Calu3 (cell line): Measurements from ENCODE around the gene PXDN. TPM values are rescaled to one million over a fixed set of nuclear protein-coding genes. Genes with fewer than 3 reads are reported as not detected.
"Not testable (repeated sequence)": the region's sequence is repeated elsewhere in the genome, so short reads cannot be mapped to it uniquely, and the experiment has no call there.

ENCODE experiments used
- BruUV-seq: library from RNA; stranded (reverse); fragments of 400-500 nt; replicated peaks from 2 replicates; lab custom pipeline; 2021; lab: Mats Ljungman, UMichigan
- CTCF ChIA-PET: fragments of 300-600 bp; sonication (Branson Sonifier 250); formaldehyde crosslinking; loops from one replicate; lab custom pipeline; 2022; ENCODE audit warnings: antibody characterized with exemption; lab: Charles Lee
- DNase-seq: peaks from one replicate; pipeline ENCODE4 v3.0.0; 2022
- H3K27ac Mint-ChIP-seq: one replicate; pipeline ENCODE4 v1.8.0; 2022; ENCODE audit warnings: mixed read lengths; ENCODE audit not compliant: unreplicated experiment
- H3K27me3 Mint-ChIP-seq: one replicate; pipeline ENCODE4 v1.8.0; 2022; ENCODE audit warnings: mixed read lengths; ENCODE audit not compliant: unreplicated experiment
- H3K36me3 Mint-ChIP-seq: one replicate; pipeline ENCODE4 v1.8.0; 2022; ENCODE audit warnings: mild to moderate bottlenecking, moderate library complexity, mixed read lengths; ENCODE audit not compliant: insufficient read depth, unreplicated experiment
- H3K4me1 Mint-ChIP-seq: one replicate; pipeline ENCODE4 v1.8.0; 2022; ENCODE audit warnings: mild to moderate bottlenecking, low read depth, mixed read lengths; ENCODE audit not compliant: unreplicated experiment
- H3K4me3 Mint-ChIP-seq: one replicate; pipeline ENCODE4 v1.8.0; 2022; ENCODE audit warnings: mild to moderate bottlenecking, low read depth, moderate library complexity, mixed read lengths; ENCODE audit not compliant: unreplicated experiment
- H3K9me3 Mint-ChIP-seq: one replicate; pipeline ENCODE4 v1.8.0; 2022; ENCODE audit warnings: low read depth, mixed read lengths; ENCODE audit not compliant: unreplicated experiment
- intact Hi-C: fragments of 100-400 bp; cut with micrococcal nuclease; formaldehyde crosslinking; loops from one replicate; pipeline ENCODE4 v1.10.0; 2022; ENCODE audit not compliant: unreplicated experiment
- total RNA-seq: library from RNA; stranded (reverse); gene quantifications from 2 replicates; pipeline ENCODE4 v1.2.3, GENCODE V29; 2022
- TF ChIP-seq, protein P1 (sequence below): fragments of 200-600 bp; IDR thresholded peaks from one replicate; pipeline ENCODE4 v1.8.0; 2022; ENCODE audit warnings: antibody characterized with exemption; ENCODE audit not compliant: unreplicated experiment

PXDN gene
- total RNA-seq, 1 experiment from 2014 or later: not detected

DNA sequence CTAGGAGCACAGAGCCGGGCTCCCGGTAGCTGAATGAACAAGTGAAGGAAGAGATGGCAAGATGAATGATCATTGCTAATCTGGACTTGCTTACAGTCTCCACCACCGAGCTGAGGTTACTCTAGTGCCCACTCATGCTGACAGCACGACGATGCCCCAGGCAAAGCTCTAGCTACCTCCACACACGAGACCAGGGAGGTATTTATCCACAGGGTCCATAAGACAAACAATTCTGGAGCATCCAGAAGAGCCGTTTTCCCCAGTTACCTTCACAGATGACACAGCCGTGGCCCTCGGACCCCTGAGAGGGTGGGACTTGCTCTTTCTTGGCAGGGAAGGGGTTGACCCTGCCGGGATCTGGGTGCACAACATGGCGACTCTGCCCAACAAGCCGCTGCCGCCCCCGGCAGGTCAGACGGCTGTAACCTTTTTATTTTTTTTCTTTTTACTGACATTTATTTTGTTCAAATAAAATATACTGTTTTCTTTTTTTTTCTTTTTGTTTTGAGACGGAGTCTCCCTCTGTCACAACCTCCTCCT, 120.3 kb downstream of the PXDN start:
- BruUV-seq: no TSS peak
- Mint-ChIP-seq H3K4me3 (no peak overlapping the region), H3K36me3 (no peaks in the 10 kb centered on the region), H3K27ac (no peak overlapping the region), H3K4me1 (no peaks in the 10 kb centered on the region), H3K9me3 (peaks cover 13% of the 10 kb centered on the region), H3K27me3 (no peaks in the 10 kb centered on the region)
- TF ChIP-seq, protein P1, sequence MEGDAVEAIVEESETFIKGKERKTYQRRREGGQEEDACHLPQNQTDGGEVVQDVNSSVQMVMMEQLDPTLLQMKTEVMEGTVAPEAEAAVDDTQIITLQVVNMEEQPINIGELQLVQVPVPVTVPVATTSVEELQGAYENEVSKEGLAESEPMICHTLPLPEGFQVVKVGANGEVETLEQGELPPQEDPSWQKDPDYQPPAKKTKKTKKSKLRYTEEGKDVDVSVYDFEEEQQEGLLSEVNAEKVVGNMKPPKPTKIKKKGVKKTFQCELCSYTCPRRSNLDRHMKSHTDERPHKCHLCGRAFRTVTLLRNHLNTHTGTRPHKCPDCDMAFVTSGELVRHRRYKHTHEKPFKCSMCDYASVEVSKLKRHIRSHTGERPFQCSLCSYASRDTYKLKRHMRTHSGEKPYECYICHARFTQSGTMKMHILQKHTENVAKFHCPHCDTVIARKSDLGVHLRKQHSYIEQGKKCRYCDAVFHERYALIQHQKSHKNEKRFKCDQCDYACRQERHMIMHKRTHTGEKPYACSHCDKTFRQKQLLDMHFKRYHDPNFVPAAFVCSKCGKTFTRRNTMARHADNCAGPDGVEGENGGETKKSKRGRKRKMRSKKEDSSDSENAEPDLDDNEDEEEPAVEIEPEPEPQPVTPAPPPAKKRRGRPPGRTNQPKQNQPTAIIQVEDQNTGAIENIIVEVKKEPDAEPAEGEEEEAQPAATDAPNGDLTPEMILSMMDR: no peak
- CTCF ChIA-PET: interaction anchor here (0.7 kb wide), 1 partner anchor 19 kb away, joined by 3 read pairs; no protein-coding TSS in a partner anchor
- intact Hi-C loops: no loop called here
- DNase-seq: no peak

DNA sequence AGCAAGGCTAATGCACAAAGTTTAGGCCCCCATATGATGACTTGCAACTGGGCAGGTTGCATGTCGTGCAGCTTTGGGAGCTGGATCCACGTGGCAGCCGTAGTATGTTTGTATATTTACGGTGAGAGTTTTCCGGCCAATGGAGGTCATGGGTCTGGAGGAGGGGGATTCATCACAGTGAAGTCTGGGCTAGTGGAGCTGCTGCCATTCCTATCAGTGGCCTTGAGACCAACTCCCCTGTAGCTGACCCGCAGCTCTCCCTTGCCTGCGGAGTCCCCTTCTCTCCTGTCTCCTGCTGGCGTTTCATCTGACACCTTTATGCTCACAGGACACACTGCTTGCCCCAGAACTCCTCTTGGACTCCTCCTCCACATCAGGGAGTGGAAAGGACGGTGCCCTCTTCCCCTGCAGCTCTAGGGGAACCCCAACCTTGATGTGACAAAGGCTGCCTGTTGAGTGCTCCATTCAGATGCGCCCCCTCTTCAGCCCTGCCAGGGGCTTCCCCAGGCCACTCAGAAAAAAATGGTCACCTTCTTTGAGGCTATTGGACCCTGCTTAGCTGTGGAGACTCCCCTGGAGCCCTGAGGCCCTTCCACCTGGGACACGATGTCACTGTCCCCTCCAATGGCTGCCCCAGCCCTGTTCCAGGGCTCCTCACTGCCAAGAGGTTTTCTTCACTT, 121.7 kb downstream of the PXDN start:
- Mint-ChIP-seq H3K36me3 (no peaks in the 10 kb centered on the region), H3K27me3 (no peaks in the 10 kb centered on the region), H3K27ac (no peak overlapping the region), H3K9me3 (peaks cover 10% of the 10 kb centered on the region), H3K4me3 (no peak overlapping the region), H3K4me1 (no peaks in the 10 kb centered on the region)
- CTCF ChIA-PET: no interaction called here
- no peak for DNase-seq
- TF ChIP-seq, protein P1: no peak
- BruUV-seq: no TSS peak
- intact Hi-C loops: no loop called here

DNA sequence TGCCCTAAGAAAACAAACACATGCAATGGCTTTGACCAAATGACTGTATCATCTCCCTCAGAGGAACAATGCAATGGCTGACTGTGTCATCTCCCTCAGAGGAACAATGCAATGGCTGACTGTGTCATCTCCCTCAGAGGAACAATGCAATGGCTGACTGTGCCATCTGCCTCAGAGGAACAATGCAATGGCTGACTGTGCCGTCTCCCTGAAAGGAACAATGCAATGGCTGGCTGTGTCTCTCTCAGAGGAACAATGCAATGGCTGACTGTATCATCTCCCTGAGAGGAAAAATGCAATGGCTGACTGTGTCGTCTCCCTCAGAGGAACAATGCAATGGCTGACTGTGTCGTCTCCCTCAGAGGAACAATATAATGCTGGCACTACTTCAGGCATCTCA, 122.3 kb downstream of the PXDN start:
- CTCF ChIA-PET, H3K4me1 Mint-ChIP-seq, intact Hi-C loops, H3K27ac Mint-ChIP-seq, H3K4me3 Mint-ChIP-seq, H3K36me3 Mint-ChIP-seq, H3K27me3 Mint-ChIP-seq, BruUV-seq, DNase-seq: not testable (repeated sequence)
- peaks cover 10% of the 10 kb centered on the region for H3K9me3 Mint-ChIP-seq

DNA sequence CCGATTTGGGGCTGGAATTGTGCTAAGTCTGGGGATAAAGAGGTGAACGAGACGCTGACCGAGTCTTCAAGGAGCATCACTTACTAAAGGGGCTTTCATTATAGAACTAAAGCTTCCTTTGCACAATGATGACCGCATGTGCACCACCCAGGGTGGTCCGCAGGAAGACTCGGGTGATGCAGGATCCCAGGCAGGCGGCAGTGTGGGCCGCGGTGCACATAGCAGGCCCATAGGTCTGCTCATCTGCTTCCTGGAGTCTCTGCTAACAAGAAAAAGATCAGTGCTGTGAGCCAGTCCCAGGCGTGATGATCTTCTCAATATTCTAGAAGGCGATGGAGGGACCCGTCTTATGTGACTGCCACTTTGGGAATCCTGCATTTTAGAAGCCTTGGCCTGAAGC, 122.8 kb downstream of the PXDN start:
- intact Hi-C loops: no loop called here
- Mint-ChIP-seq H3K27ac (no peak overlapping the region), H3K36me3 (no peaks in the 10 kb centered on the region), H3K4me1 (no peaks in the 10 kb centered on the region), H3K4me3 (no peak overlapping the region), H3K27me3 (no peaks in the 10 kb centered on the region), H3K9me3 (peaks cover 10% of the 10 kb centered on the region)
- no peak for DNase-seq
- CTCF ChIA-PET: no interaction called here
- no TSS peak for BruUV-seq
- TF ChIP-seq, protein P1: no peak

DNA sequence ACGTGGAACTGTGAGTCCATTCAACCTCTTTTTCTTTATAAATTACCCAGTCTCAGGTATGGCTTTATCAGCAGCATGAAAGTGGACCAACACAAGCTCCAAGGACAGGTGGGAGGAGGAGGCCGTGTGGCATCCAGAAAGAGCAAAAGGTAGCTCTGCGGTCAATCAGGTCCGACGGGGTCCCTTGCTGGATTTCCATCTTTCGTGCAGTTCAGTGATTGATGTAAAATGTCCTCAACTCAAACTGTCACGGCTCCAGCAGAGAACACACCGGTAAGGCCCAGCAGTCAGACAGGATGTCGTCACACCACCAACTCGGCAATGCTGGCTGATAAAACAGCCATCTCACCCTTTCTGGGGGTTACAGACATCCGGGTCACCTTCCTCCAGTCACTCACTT, 123.3 kb downstream of the PXDN start:
- no TSS peak for BruUV-seq
- Mint-ChIP-seq H3K9me3 (peaks cover 10% of the 10 kb centered on the region), H3K4me3 (no peak overlapping the region), H3K27ac (no peak overlapping the region), H3K27me3 (no peaks in the 10 kb centered on the region), H3K4me1 (no peaks in the 10 kb centered on the region), H3K36me3 (no peaks in the 10 kb centered on the region)
- intact Hi-C loops: no loop called here
- DNase-seq: no peak
- CTCF ChIA-PET: no interaction called here
- TF ChIP-seq, protein P1: no peak
